K562 (cell line): ENCODE results near the gene FOXP4. TPM values are rescaled to one million over a fixed set of nuclear protein-coding genes. Genes with fewer than 3 reads are reported as not detected.

Source experiments
- ATAC-seq: fragments of 200-7000 bp; cut with Tn5 transposase; 3 replicates; pipeline ENCODE4 v1.9.1; 2020; ENCODE audit warnings: moderate library complexity
- BruUV-seq: library from RNA; stranded (reverse); fragments of 400-500 nt; replicated peaks from 2 replicates; lab custom pipeline; 2021; lab: Mats Ljungman, UMichigan
- CTCF ChIA-PET: fragments of 300-600 bp; formaldehyde crosslinking; extraction: SDS; loops from one replicate; lab custom pipeline; 2021; ENCODE audit warnings: low intra/inter-chr PET ratio; lab: Yijun Ruan, JAX
- POLR2A ChIA-PET: fragments of 300-600, 350-650 bp; sonication (Branson Sonifier 250); formaldehyde crosslinking; extraction: SDS; loops from one replicate; lab custom pipeline; 2021; ENCODE audit warnings: antibody characterized with exemption, inconsistent platforms; lab: Yijun Ruan, JAX
- DNase-seq, 4 experiments: peaks; one replicate each; pipeline versions ENCODE4 v3.0.0 to v3.0.0-alpha.2; 2011 to 2018; ENCODE audit warnings: low spot score in 3 of 4, mixed read lengths in 3 of 4; ENCODE audit errors: extremely low read depth in 1 of 4
- FAIRE-seq: peaks from 2 replicates; lab custom pipeline; 2011; peaks lifted over from hg19 to GRCh38; lab: Jason Lieb, UNC
- H2AFZ ChIP-seq: 2 replicates; pipeline ENCODE4 v1.6.0; 2011; ENCODE audit warnings: low read depth, low read length, control low read depth, inconsistent platforms
- H3K27ac ChIP-seq: fragments of 200-600 bp; 3 replicates; pipeline ENCODE4 v1.8.0; 2011; ENCODE audit warnings: low read depth, mild to moderate bottlenecking, control low read depth, inconsistent platforms, low read length, moderate library complexity, mixed read lengths; ENCODE audit errors: extremely low read depth
- H3K27me3 ChIP-seq, 2 experiments: fragments of 300-600 bp in 1 of 2; 2 replicates in 1 of 2; 3 replicates in 1 of 2; pipeline versions ENCODE4 v1.6.0 to v1.8.0; 2011; ENCODE audit warnings: inconsistent platforms in 2 of 2, low read length in 2 of 2, mild to moderate bottlenecking in 1 of 2, mixed read lengths in 1 of 2, moderate library complexity in 1 of 2; ENCODE audit not compliant: control insufficient read depth in 2 of 2, insufficient read depth in 2 of 2
- H3K36me3 ChIP-seq: fragments of 300-600 bp; 3 replicates; pipeline ENCODE4 v1.8.0; 2011; ENCODE audit warnings: mild to moderate bottlenecking, low read length, inconsistent platforms; ENCODE audit not compliant: control insufficient read depth, insufficient read depth
- H3K4me1 ChIP-seq, 2 experiments: fragments of 200-600 bp in 1 of 2; replicated peaks in 1 of 2; 2 replicates in 1 of 2; 3 replicates in 1 of 2; pipeline versions ENCODE4 v1.5.1 to v1.8.0; 2011; ENCODE audit warnings: inconsistent platforms in 2 of 2, low read length in 2 of 2, mild to moderate bottlenecking in 1 of 2, mixed read lengths in 1 of 2, moderate library complexity in 1 of 2; ENCODE audit not compliant: control insufficient read depth in 2 of 2, insufficient read depth in 2 of 2
- H3K4me2 ChIP-seq: 2 replicates; pipeline ENCODE4 v1.6.1; 2011; ENCODE audit warnings: low read length, control low read depth, inconsistent platforms, mixed read lengths; ENCODE audit not compliant: insufficient read depth
- H3K4me3 ChIP-seq: fragments of 200-600 bp; sonication (generic), shearing (Covaris generic); 2 replicates; pipeline ENCODE4 v1.5.1; 2016; ENCODE audit warnings: control low read depth, inconsistent platforms
- H3K79me2 ChIP-seq: fragments of 200-600 bp; 3 replicates; pipeline ENCODE4 v1.8.0; 2011; ENCODE audit warnings: low read length, inconsistent platforms; ENCODE audit not compliant: control insufficient read depth, insufficient read depth
- H3K9ac ChIP-seq, 2 experiments: 2 replicates each; pipeline versions ENCODE4 v1.6.0 to v1.6.1; 2011; ENCODE audit warnings: low read depth in 2 of 2, low read length in 2 of 2, control low read depth in 1 of 2, inconsistent platforms in 1 of 2, mild to moderate bottlenecking in 1 of 2, mixed read lengths in 1 of 2; ENCODE audit not compliant: insufficient read depth in 1 of 2
- H3K9me1 ChIP-seq: one replicate; pipeline ENCODE4 v1.6.0; 2011; ENCODE audit warnings: inconsistent platforms, mild to moderate bottlenecking, low read length, moderate library complexity; ENCODE audit not compliant: control insufficient read depth, insufficient read depth
- H3K9me3 ChIP-seq: replicated peaks from 2 replicates; pipeline ENCODE4 v1.5.1; 2011; ENCODE audit warnings: low read depth, low read length, inconsistent platforms; ENCODE audit not compliant: control insufficient read depth, insufficient read depth
- H4K20me1 ChIP-seq: replicated peaks from 2 replicates; pipeline ENCODE4 v1.6.1; 2011; ENCODE audit warnings: low read length, inconsistent platforms, mixed read lengths; ENCODE audit not compliant: control insufficient read depth, insufficient read depth
- HIVEP1 ChIP-seq: fragments of 250-450 bp; sonication (Bioruptor Pico); IDR thresholded peaks from 2 replicates; pipeline ENCODE4 v1.4.0; 2020; ENCODE audit warnings: mild to moderate bottlenecking
- NCOA4 ChIP-seq: fragments of 450-650 bp; IDR thresholded peaks from 2 replicates; pipeline ENCODE4 v1.6.1; 2018; ENCODE audit warnings: mild to moderate bottlenecking; ENCODE audit not compliant: partially characterized antibody
- TEAD1 ChIP-seq, 2 experiments: fragments of 450-650 bp in 1 of 2; sonication (generic) in 1 of 2; formaldehyde crosslinking; IDR thresholded peaks; 2 replicates each; pipeline versions ENCODE4 v1.4.0 to v1.8.0; 2020 to 2022; ENCODE audit warnings: mild to moderate bottlenecking in 2 of 2, missing genetic modification reagents in 1 of 2
- VEZF1 ChIP-seq: fragments of 200-800 bp; sonication (Bioruptor generic); IDR thresholded peaks from 2 replicates; pipeline ENCODE4 v1.6.1; 2017; ENCODE audit warnings: missing genetic modification characterization, missing compliant biosample characterization
- ZNF263 ChIP-seq: sonication (generic); formaldehyde crosslinking; IDR thresholded peaks from 2 replicates; pipeline ENCODE4 v1.8.0; 2022; ENCODE audit warnings: mild to moderate bottlenecking, missing genetic modification reagents, borderline replicate concordance
- ZNF785 ChIP-seq: fragments of 250-450 bp; sonication (Bioruptor Pico); IDR thresholded peaks from 2 replicates; pipeline ENCODE4 v1.4.0; 2020; ENCODE audit warnings: mild to moderate bottlenecking
- WGBS: fragments of 100-300 bp; shearing (Covaris generic); methylation state at CpG from one replicate; pipeline ENCODE4 v1.1.6; 2016; ENCODE audit warnings: low coverage, mixed read lengths; ENCODE audit not compliant: insufficient coverage; ENCODE audit errors: missing lambda C conversion rate; 5-methylcytosine and 5-hydroxymethylcytosine counted together
- in situ Hi-C: fragments of 300-500 bp; cut with MboI; formaldehyde crosslinking; loops from 4 replicates; pipeline ENCODE4 v1.15.0; 2018; ENCODE audit warnings: inconsistent platforms, mixed read lengths
- intact Hi-C: fragments of 100-400 bp; cut with micrococcal nuclease; formaldehyde crosslinking; loops from 2 replicates; pipeline ENCODE4 v1.14.2; 2022
- polyA plus RNA-seq, 8 experiments: library from polyadenylated mRNA; depleted of rRNA in 4 of 8; stranded (reverse) in 5 of 8; unstranded in 3 of 8; fragments of >200 nt; fragmentation: Nextera tagmentation in 2 of 8; fragmentation: Illumina TruSeq in 1 of 8; extraction: Ambion mirVana in 2 of 8; extraction: Trizol in 1 of 8; gene quantifications; 2 replicates each; pipeline versions ENCODE4 v1.2.1 to v1.2.3, GENCODE V29; 2011 to 2014; ENCODE audit warnings: inconsistent platforms in 1 of 8, missing spikeins in 1 of 8
- total RNA-seq, 7 experiments: library from RNA; depleted of rRNA in 6 of 7; stranded (reverse); fragments of >200 nt in 6 of 7; fragmentation: Illumina TruSeq in 2 of 7; extraction: Trizol in 2 of 7; gene quantifications; 2 replicates each; pipeline versions ENCODE4 v1.2.1 to v1.2.3, GENCODE V29; 2011 to 2021; ENCODE audit warnings: low replicate concordance in 1 of 7
- TF ChIP-seq, protein P1 (sequence below), 2 experiments: fragments of 450-650 bp in 1 of 2; sonication (generic) in 1 of 2; formaldehyde crosslinking; conservative IDR thresholded peaks; 2 replicates each; pipeline versions ENCODE4 v1.4.0 to v1.8.1; 2020 to 2022; ENCODE audit warnings: mild to moderate bottlenecking in 1 of 2, missing genetic modification reagents in 1 of 2

The FOXP4 gene
- total and polyA plus RNA-seq, 9 of the 15 experiments (the other 6 are each of a cell fraction or from before 2014, with no cell fraction given), result 0.11 to 29.4 (median 2.3) TPM

- ATAC-seq, result no peak
- no peak overlapping the region for H3K27ac ChIP-seq
- peaks cover 17% of the 10 kb centered on the region; the same call in 1 of the 3 replicates for H3K36me3 ChIP-seq
- H3K4me1 ChIP-seq, result peaks cover 4 to 27% of the 10 kb centered on the region in 2 experiments; a peak in 4 of 5 replicates
- H2AFZ ChIP-seq, result no peak overlapping the region
- peak overlapping the region in 1 of 2 experiments; percentile 30; a peak in 2 of 4 replicates for H3K9ac ChIP-seq
- H3K4me3 ChIP-seq, result no peak overlapping the region
- intact Hi-C loops (no loop called here), in situ Hi-C loops (no loop called here)
- no peaks in the 10 kb centered on the region for H3K27me3 ChIP-seq
- H4K20me1 ChIP-seq, result peaks cover 8% of the 10 kb centered on the region; the same call in 1 of the 2 replicates
- WGBS, result 87% methylated on average over 9 of the region's 9 CpGs
- H3K9me3 ChIP-seq, result no peaks in the 10 kb centered on the region
- TF ChIP-seq ZNF263 (CRISPR knock-in tag), result no peak
- TF ChIP-seq, protein P1, sequence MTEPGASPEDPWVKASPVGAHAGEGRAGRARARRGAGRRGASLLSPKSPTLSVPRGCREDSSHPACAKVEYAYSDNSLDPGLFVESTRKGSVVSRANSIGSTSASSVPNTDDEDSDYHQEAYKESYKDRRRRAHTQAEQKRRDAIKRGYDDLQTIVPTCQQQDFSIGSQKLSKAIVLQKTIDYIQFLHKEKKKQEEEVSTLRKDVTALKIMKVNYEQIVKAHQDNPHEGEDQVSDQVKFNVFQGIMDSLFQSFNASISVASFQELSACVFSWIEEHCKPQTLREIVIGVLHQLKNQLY (CRISPR knock-in tag; conservative IDR thresholded peaks at IDR 0.05), result no peak
- no TSS peak for BruUV-seq
- H3K79me2 ChIP-seq, result peaks cover 12% of the 10 kb centered on the region
- POLR2A ChIA-PET, result interaction anchor here (0.6 to 2.0 kb wide), 3 partner anchors 8 to 495 kb away, joined by 3 to 10 read pairs (median 3); no protein-coding TSS in a partner anchor
- CTCF ChIA-PET, result no interaction called here
- H3K9me1 ChIP-seq, result no peaks in the 10 kb centered on the region
- DNase-seq, result no peak
- H3K4me2 ChIP-seq, result no peak overlapping the region
- FAIRE-seq, result no peak
These were observed 5.7 kb downstream of the FOXP4 start for GRCh38 chr6:41551857-41552256.

GRCh38 chr6:41552723-41553122 lies 6.5 kb downstream of the FOXP4 start:
- no peaks in the 10 kb centered on the region for H3K9me1 ChIP-seq
- no peak for TF ChIP-seq HIVEP1 (CRISPR knock-in tag)
- TF ChIP-seq TEAD1 (CRISPR knock-in tag; IDR thresholded peaks at IDR 0.05), result no peak
- TF ChIP-seq NCOA4, result no peak
- no peak for TF ChIP-seq VEZF1
- TF ChIP-seq ZNF785 (CRISPR knock-in tag), result no peak
- no peak overlapping the region for H3K4me2 ChIP-seq
- ChIA-PET POLR2A (interaction anchor here (0.6 to 2.0 kb wide), 4 partner anchors 9 to 1715 kb away, joined by 3 to 10 read pairs (median 3); no protein-coding TSS in a partner anchor), CTCF (no interaction called here)
- H4K20me1 ChIP-seq, result peaks cover 6% of the 10 kb centered on the region; the same call in 1 of the 2 replicates
- BruUV-seq, result no TSS peak
- H2AFZ ChIP-seq, result no peak overlapping the region
- intact Hi-C loops, result no loop called here
- H3K36me3 ChIP-seq, result peaks cover 17% of the 10 kb centered on the region; the same call in 1 of the 3 replicates
- DNase-seq (no peak), ATAC-seq (no peak), FAIRE-seq (no peak)
- no peak overlapping the region for H3K4me3 ChIP-seq
- no peaks in the 10 kb centered on the region for H3K27me3 ChIP-seq
- peak overlapping the region in 1 of 2 experiments; percentile 67; a peak in 1 of 4 replicates for H3K9ac ChIP-seq
- peaks cover 6% of the 10 kb centered on the region for H3K79me2 ChIP-seq
- H3K27ac ChIP-seq, result no peak overlapping the region
- in situ Hi-C loops, result no loop called here
- WGBS, result 84% methylated on average over 10 of the region's 10 CpGs
- no peaks in the 10 kb centered on the region for H3K9me3 ChIP-seq
- H3K4me1 ChIP-seq, result peaks cover 0 to 20% of the 10 kb centered on the region in 2 experiments; a peak in 2 of 5 replicates
